H9 (cell line): ENCODE data around the gene SPTSSB. TPM values are rescaled to one million over a fixed set of nuclear protein-coding genes. Genes with fewer than 3 reads are reported as not detected.

Source experiments
- DNase-seq: peaks from one replicate; pipeline ENCODE4 v3.0.0-alpha.2; 2017
- H2AFZ ChIP-seq: one replicate; pipeline ENCODE4 v1.6.1; 2013; ENCODE audit warnings: mild to moderate bottlenecking, low read length, control low read depth, moderate library complexity
- H2AK5ac ChIP-seq: 2 replicates; pipeline ENCODE4 v1.6.1; 2013; ENCODE audit warnings: low read length, control low read depth, mixed read lengths; ENCODE audit not compliant: insufficient read length
- H2BK120ac ChIP-seq: one replicate; pipeline ENCODE4 v1.6.1; 2013; ENCODE audit warnings: low read depth, mild to moderate bottlenecking, low read length, control low read depth, inconsistent platforms; ENCODE audit not compliant: poor library complexity, severe bottlenecking
- H2BK12ac ChIP-seq: 2 replicates; pipeline ENCODE4 v1.6.1; 2013; ENCODE audit warnings: low read length, control low read depth, mixed read lengths, low read depth; ENCODE audit not compliant: insufficient read length
- H2BK15ac ChIP-seq: 2 replicates; pipeline ENCODE4 v1.6.1; 2013; ENCODE audit warnings: low read depth, low read length, control low read depth
- H2BK20ac ChIP-seq: one replicate; pipeline ENCODE4 v1.6.1; 2013; ENCODE audit warnings: low read depth, mild to moderate bottlenecking, low read length, control low read depth, inconsistent platforms; ENCODE audit not compliant: poor library complexity, severe bottlenecking
- H2BK5ac ChIP-seq: 2 replicates; pipeline ENCODE4 v1.6.1; 2013; ENCODE audit warnings: low read length, control low read depth, mixed read lengths; ENCODE audit not compliant: insufficient read length
- H3K14ac ChIP-seq: 2 replicates; pipeline ENCODE4 v1.6.1; 2013; ENCODE audit warnings: low read length, control low read depth; ENCODE audit not compliant: insufficient read depth
- H3K18ac ChIP-seq: 2 replicates; pipeline ENCODE4 v1.6.1; 2013; ENCODE audit warnings: low read depth, mild to moderate bottlenecking, mixed read lengths, low read length, control low read depth; ENCODE audit not compliant: insufficient read length
- H3K23ac ChIP-seq: 2 replicates; pipeline ENCODE4 v1.6.1; 2013; ENCODE audit warnings: low read length, control low read depth, mixed read lengths, low read depth; ENCODE audit not compliant: insufficient read length
- H3K23me2 ChIP-seq: 2 replicates; pipeline ENCODE4 v1.6.1; 2013; ENCODE audit warnings: low read depth, mild to moderate bottlenecking, mixed read lengths, low read length, control low read depth; ENCODE audit not compliant: insufficient read length, poor library complexity, severe bottlenecking
- H3K27ac ChIP-seq: 2 replicates; pipeline ENCODE4 v1.5.1; 2013; ENCODE audit warnings: low read length, control low read depth, mixed read lengths, low read depth; ENCODE audit not compliant: insufficient read length
- H3K27me3 ChIP-seq: 2 replicates; pipeline ENCODE4 v1.6.1; 2013; ENCODE audit warnings: low read length, control low read depth, inconsistent platforms; ENCODE audit not compliant: insufficient read depth
- H3K4ac ChIP-seq: 2 replicates; pipeline ENCODE4 v1.6.1; 2013; ENCODE audit warnings: low read depth, mild to moderate bottlenecking, control low read depth, inconsistent platforms, low read length, moderate library complexity
- H3K4me1 ChIP-seq: 2 replicates; pipeline ENCODE4 v1.6.1; 2013; ENCODE audit warnings: low read length, control low read depth, inconsistent platforms; ENCODE audit not compliant: insufficient read depth
- H3K4me2 ChIP-seq: 2 replicates; pipeline ENCODE4 v1.6.1; 2013; ENCODE audit warnings: low read length, control low read depth, mixed read lengths; ENCODE audit not compliant: insufficient read length, insufficient read depth
- H3K56ac ChIP-seq: 2 replicates; pipeline ENCODE4 v1.6.1; 2013; ENCODE audit warnings: low read depth, mild to moderate bottlenecking, mixed read lengths, low read length, control low read depth; ENCODE audit not compliant: insufficient read length
- H3K79me1 ChIP-seq: 2 replicates; pipeline ENCODE4 v1.6.1; 2013; ENCODE audit warnings: low read depth, mild to moderate bottlenecking, moderate library complexity, low read length, control low read depth, inconsistent platforms; ENCODE audit not compliant: insufficient read depth, poor library complexity, severe bottlenecking
- H3K79me2 ChIP-seq: 2 replicates; pipeline ENCODE4 v1.6.1; 2013; ENCODE audit warnings: low read length, control low read depth, inconsistent platforms; ENCODE audit not compliant: insufficient read depth
- H3K9ac ChIP-seq: 2 replicates; pipeline ENCODE4 v1.6.1; 2013; ENCODE audit warnings: low read length, control low read depth, mixed read lengths; ENCODE audit not compliant: insufficient read length; ENCODE audit errors: extremely low read depth
- H3K9me3 ChIP-seq: one replicate; pipeline ENCODE4 v1.6.1; 2013; ENCODE audit warnings: low read depth, low read length, inconsistent platforms; ENCODE audit not compliant: control insufficient read depth
- H3T11ph ChIP-seq: one replicate; pipeline ENCODE4 v1.6.1; 2013; ENCODE audit warnings: mild to moderate bottlenecking, low read length, control low read depth, inconsistent platforms
- H4K20me1 ChIP-seq: one replicate; pipeline ENCODE4 v1.6.1; 2013; ENCODE audit not compliant: control insufficient read depth, insufficient read length, insufficient read depth
- H4K5ac ChIP-seq: 2 replicates; pipeline ENCODE4 v1.6.1; 2013; ENCODE audit warnings: low read depth, mild to moderate bottlenecking, mixed read lengths, low read length, control low read depth; ENCODE audit not compliant: insufficient read length
- H4K8ac ChIP-seq: replicated peaks from 2 replicates; pipeline ENCODE4 v1.6.1; 2013; ENCODE audit warnings: low read length, control low read depth, mixed read lengths, low read depth; ENCODE audit not compliant: insufficient read length
- H4K91ac ChIP-seq: 2 replicates; pipeline ENCODE4 v1.6.1; 2013; ENCODE audit warnings: low read depth, mild to moderate bottlenecking, moderate library complexity, mixed read lengths, low read length, control low read depth; ENCODE audit not compliant: insufficient read length
- H3K27ac Mint-ChIP-seq, 3 experiments: 2 replicates in 2 of 3; 3 replicates in 1 of 3; pipeline ENCODE4 v1.8.0; 2020 to 2021; ENCODE audit warnings: mixed read lengths in 3 of 3, mild to moderate bottlenecking in 1 of 3, moderate library complexity in 1 of 3
- H3K27me3 Mint-ChIP-seq: 2 replicates; pipeline ENCODE4 v1.8.0; 2021; ENCODE audit warnings: low read depth, mild to moderate bottlenecking, moderate library complexity, mixed read lengths
- H3K36me3 Mint-ChIP-seq, 3 experiments: 2 replicates in 2 of 3; 3 replicates in 1 of 3; pipeline ENCODE4 v1.8.0; 2020 to 2021; ENCODE audit warnings: low read depth in 3 of 3, mixed read lengths in 3 of 3; ENCODE audit not compliant: insufficient read depth in 1 of 3
- H3K4me1 Mint-ChIP-seq, 2 experiments: 2 replicates each; pipeline ENCODE4 v1.8.0; 2020; ENCODE audit warnings: mixed read lengths in 2 of 2
- H3K4me3 Mint-ChIP-seq, 2 experiments: 2 replicates in 1 of 2; 3 replicates in 1 of 2; pipeline ENCODE4 v1.8.0; 2020 to 2021; ENCODE audit warnings: mild to moderate bottlenecking in 2 of 2, mixed read lengths in 2 of 2, moderate library complexity in 1 of 2
- H3K9me3 Mint-ChIP-seq, 2 experiments: 2 replicates in 1 of 2; 3 replicates in 1 of 2; pipeline ENCODE4 v1.8.0; 2020; ENCODE audit warnings: mild to moderate bottlenecking in 2 of 2, mixed read lengths in 2 of 2, moderate library complexity in 1 of 2
- CTCF ChIP-seq: fragments of 200-600 bp; sonication (generic); conservative IDR thresholded peaks from 3 replicates; pipeline ENCODE4 v1.8.0; 2021; ENCODE audit warnings: antibody characterized with exemption, mild to moderate bottlenecking
- WGBS: extraction: QIAGEN DNeasy Blood & Tissue Kit; methylation state at CpG from one replicate; pipeline ENCODE4 v1.1.7; 2013; ENCODE audit warnings: missing lambda C conversion rate, low lambda C conversion rate, mixed read lengths; ENCODE audit not compliant: insufficient read length; ENCODE audit errors: extremely low coverage; 5-methylcytosine and 5-hydroxymethylcytosine counted together
- total RNA-seq: library from RNA; stranded (reverse); gene quantifications from 2 replicates; pipeline ENCODE4 v1.2.1, GENCODE V29; 2021

SPTSSB gene
- total RNA-seq, 1 experiment from 2014 or later = 3.5 TPM

GRCh38 chr3:161401389-161401788 lies 30.1 kb upstream of the SPTSSB start:
- Histone ChIP-seq H3K9ac (no peak overlapping the region), H2AK5ac (no peak overlapping the region), H3K79me2 (no peaks in the 10 kb centered on the region), H2AFZ (no peak overlapping the region), H2BK12ac (no peak overlapping the region), H2BK5ac (no peak overlapping the region), H4K91ac (no peak overlapping the region), H4K5ac (no peak overlapping the region), H3K4me2 (no peak overlapping the region), H3K27ac (no peak overlapping the region), H2BK15ac (no peak overlapping the region), H3K14ac (no peak overlapping the region), H3K56ac (no peak overlapping the region), H3K4ac (no peak overlapping the region), H3K27me3 (no peaks in the 10 kb centered on the region), H3T11ph (no peak overlapping the region), H3K18ac (no peak overlapping the region), H3K79me1 (no peaks in the 10 kb centered on the region), H3K23me2 (no peaks in the 10 kb centered on the region), H2BK120ac (no peak overlapping the region), H3K4me1 (no peaks in the 10 kb centered on the region), H4K8ac (no peak overlapping the region), H4K20me1 (no peaks in the 10 kb centered on the region), H3K23ac (no peak overlapping the region), H2BK20ac (no peak overlapping the region), H3K9me3 (no peaks in the 10 kb centered on the region)
- Mint-ChIP-seq H3K4me1 (no peaks in the 10 kb centered on the region), H3K36me3 (peaks cover 0 to 2% (median 0%) of the 10 kb centered on the region in 3 experiments; a peak in 2 of 7 replicates), H3K27ac (no peak overlapping the region), H3K27me3 (no peaks in the 10 kb centered on the region), H3K4me3 (no peak overlapping the region), H3K9me3 (peaks cover 7 to 9% of the 10 kb centered on the region in 2 experiments; a peak in 3 of 5 replicates)
- no peak for TF ChIP-seq CTCF
- no peak for DNase-seq
- WGBS = no CpG with 5 or more reads among the region's 2 CpGs
